Ishikawa (cell line): ENCODE data around the gene NLK.

Experiments used
- CEBPB ChIP-seq: IDR thresholded peaks from 2 replicates; pipeline ENCODE4 v1.6.1; 2012
- CREB1 ChIP-seq: IDR thresholded peaks from 2 replicates; pipeline ENCODE4 v1.6.1; 2012; ENCODE audit warnings: low read depth
- EGR1 ChIP-seq: IDR thresholded peaks from 2 replicates; pipeline ENCODE4 v1.6.1; 2012
- NFIC ChIP-seq: IDR thresholded peaks from 2 replicates; pipeline ENCODE4 v1.6.1; 2012
- RAD21 ChIP-seq: IDR thresholded peaks from 2 replicates; pipeline ENCODE4 v1.6.1; 2012; ENCODE audit warnings: low read depth
- TAF1 ChIP-seq: IDR thresholded peaks from 2 replicates; pipeline ENCODE4 v1.6.1; 2012; ENCODE audit warnings: low read depth, mild to moderate bottlenecking
- YY1 ChIP-seq: IDR thresholded peaks from 2 replicates; pipeline ENCODE4 v1.6.1; 2012; ENCODE audit warnings: low read depth
- ZBTB7A ChIP-seq: IDR thresholded peaks from 2 replicates; pipeline ENCODE4 v1.6.1; 2012; ENCODE audit warnings: low read depth
- TF ChIP-seq, protein P1 (sequence below): IDR thresholded peaks from 2 replicates; pipeline ENCODE4 v1.6.1; 2012; ENCODE audit warnings: low read depth, mild to moderate bottlenecking
- TF ChIP-seq, protein P2 (sequence below): IDR thresholded peaks from 2 replicates; pipeline ENCODE4 v1.6.1; 2012
- TF ChIP-seq, protein P3 (sequence below): IDR thresholded peaks from 2 replicates; pipeline ENCODE4 v1.6.1; 2012

DNA sequence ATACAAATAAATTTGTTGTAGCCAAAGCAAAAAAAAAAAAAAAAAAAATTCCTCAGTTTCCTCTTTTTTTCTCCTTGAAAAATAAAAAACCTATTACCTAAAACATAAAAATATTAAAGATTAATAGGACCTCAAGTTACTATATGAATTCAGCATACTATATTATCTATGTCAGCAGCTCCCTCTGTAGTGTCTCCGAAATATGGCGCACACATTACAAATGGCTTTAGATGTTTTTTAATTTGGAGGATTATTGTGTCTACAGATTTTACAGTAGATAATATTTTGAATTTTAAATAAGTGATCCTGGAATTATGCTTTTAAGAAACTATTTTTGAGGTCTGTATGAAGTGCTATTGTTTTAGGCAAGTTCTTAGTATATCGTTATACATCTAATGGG, 94.4 kb downstream of the NLK start:
- TF ChIP-seq CEBPB (no peak), EGR1 (no peak), TAF1 (no peak), YY1 (no peak), CREB1 (no peak), ZBTB7A (no peak), RAD21 (no peak), NFIC (no peak)
- TF ChIP-seq, protein P1, sequence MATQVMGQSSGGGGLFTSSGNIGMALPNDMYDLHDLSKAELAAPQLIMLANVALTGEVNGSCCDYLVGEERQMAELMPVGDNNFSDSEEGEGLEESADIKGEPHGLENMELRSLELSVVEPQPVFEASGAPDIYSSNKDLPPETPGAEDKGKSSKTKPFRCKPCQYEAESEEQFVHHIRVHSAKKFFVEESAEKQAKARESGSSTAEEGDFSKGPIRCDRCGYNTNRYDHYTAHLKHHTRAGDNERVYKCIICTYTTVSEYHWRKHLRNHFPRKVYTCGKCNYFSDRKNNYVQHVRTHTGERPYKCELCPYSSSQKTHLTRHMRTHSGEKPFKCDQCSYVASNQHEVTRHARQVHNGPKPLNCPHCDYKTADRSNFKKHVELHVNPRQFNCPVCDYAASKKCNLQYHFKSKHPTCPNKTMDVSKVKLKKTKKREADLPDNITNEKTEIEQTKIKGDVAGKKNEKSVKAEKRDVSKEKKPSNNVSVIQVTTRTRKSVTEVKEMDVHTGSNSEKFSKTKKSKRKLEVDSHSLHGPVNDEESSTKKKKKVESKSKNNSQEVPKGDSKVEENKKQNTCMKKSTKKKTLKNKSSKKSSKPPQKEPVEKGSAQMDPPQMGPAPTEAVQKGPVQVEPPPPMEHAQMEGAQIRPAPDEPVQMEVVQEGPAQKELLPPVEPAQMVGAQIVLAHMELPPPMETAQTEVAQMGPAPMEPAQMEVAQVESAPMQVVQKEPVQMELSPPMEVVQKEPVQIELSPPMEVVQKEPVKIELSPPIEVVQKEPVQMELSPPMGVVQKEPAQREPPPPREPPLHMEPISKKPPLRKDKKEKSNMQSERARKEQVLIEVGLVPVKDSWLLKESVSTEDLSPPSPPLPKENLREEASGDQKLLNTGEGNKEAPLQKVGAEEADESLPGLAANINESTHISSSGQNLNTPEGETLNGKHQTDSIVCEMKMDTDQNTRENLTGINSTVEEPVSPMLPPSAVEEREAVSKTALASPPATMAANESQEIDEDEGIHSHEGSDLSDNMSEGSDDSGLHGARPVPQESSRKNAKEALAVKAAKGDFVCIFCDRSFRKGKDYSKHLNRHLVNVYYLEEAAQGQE, result no peak
- TF ChIP-seq, protein P2, sequence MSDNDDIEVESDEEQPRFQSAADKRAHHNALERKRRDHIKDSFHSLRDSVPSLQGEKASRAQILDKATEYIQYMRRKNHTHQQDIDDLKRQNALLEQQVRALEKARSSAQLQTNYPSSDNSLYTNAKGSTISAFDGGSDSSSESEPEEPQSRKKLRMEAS, result no peak
- TF ChIP-seq, protein P3, sequence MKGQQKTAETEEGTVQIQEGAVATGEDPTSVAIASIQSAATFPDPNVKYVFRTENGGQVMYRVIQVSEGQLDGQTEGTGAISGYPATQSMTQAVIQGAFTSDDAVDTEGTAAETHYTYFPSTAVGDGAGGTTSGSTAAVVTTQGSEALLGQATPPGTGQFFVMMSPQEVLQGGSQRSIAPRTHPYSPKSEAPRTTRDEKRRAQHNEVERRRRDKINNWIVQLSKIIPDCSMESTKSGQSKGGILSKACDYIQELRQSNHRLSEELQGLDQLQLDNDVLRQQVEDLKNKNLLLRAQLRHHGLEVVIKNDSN, result no peak
